ENCODE data around the gene SH3BP5.

Gene SH3BP5

DNA sequence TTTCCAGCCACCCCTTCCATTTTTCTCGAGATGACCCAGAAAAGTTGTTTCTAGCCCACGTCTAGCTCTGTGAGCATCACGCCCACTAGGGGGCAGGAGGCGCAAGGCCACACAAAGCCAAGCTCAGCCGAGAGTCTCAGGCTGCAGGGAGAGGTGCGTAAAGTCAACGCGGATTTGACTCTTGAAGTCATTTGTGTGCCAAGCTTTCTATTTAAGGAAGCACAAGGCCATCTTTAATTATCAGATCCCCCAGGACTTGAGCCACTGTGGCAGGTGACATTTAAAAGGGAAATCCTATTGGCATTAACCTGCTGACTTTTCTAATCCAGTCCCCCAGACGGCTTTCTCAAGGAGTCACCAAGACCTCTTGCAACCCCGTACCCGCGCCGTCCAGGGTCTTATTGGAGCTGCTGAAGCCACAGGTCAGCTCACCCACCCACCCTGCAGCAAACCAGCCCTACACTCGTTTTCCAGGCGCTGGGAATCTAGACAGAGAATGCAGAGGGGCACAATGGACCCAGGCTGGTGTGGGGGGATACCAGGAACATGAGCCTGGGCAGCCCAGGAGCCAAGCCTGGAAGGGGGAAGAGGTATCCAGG, 64.3 kb downstream of the SH3BP5 start:
- no peaks in the 10 kb centered on the region for H3K36me3 ChIP-seq (ENCODE audit: control insufficient read depth in 2 of 2, insufficient read depth in 2 of 2, low read length in 2 of 2)
- no peaks in the 10 kb centered on the region for H3K9me3 ChIP-seq (ENCODE audit: control insufficient read depth in 2 of 2, low read length in 2 of 2)
- H3K9ac ChIP-seq (ENCODE audit: low read depth in 1 of 2, low read length in 2 of 2), result no peak overlapping the region
- H3K27me3 ChIP-seq (ENCODE audit: control insufficient read depth in 2 of 2, insufficient read depth in 2 of 2, low read length in 2 of 2), result no peaks in the 10 kb centered on the region
- H3K4me3 ChIP-seq (ENCODE audit: low read length in 2 of 2), result no peak overlapping the region
- peaks cover 17 to 26% of the 10 kb centered on the region in 2 donors for H3K4me1 ChIP-seq (ENCODE audit: control insufficient read depth in 2 of 2, insufficient read depth in 2 of 2, low read length in 2 of 2)
- no peak overlapping the region for H3K27ac ChIP-seq (ENCODE audit: low read depth in 2 of 2, low read length in 2 of 2)

- Histone ChIP-seq H3K36me3 (ENCODE audit: control insufficient read depth in 2 of 2, insufficient read depth in 2 of 2, low read length in 2 of 2) (no peaks in the 10 kb centered on the region), H3K9me3 (ENCODE audit: control insufficient read depth in 2 of 2, low read length in 2 of 2) (no peaks in the 10 kb centered on the region), H3K27me3 (ENCODE audit: control insufficient read depth in 2 of 2, insufficient read depth in 2 of 2, low read length in 2 of 2) (no peaks in the 10 kb centered on the region), H3K4me3 (ENCODE audit: low read length in 2 of 2) (no peak overlapping the region), H3K27ac (ENCODE audit: low read depth in 2 of 2, low read length in 2 of 2) (no peak overlapping the region), H3K4me1 (ENCODE audit: control insufficient read depth in 2 of 2, insufficient read depth in 2 of 2, low read length in 2 of 2) (peaks cover 17 to 27% of the 10 kb centered on the region in 2 donors), H3K9ac (ENCODE audit: low read depth in 1 of 2, low read length in 2 of 2) (no peak overlapping the region)
These were observed 64.9 kb downstream of the SH3BP5 start for GRCh38 chr3:15267502-15267901.

GRCh38 chr3:15266510-15267376, 65.6 kb downstream of the SH3BP5 start:
- no peaks in the 10 kb centered on the region for H3K9me3 ChIP-seq (ENCODE audit: control insufficient read depth in 2 of 2, low read length in 2 of 2)
- H3K27me3 ChIP-seq (ENCODE audit: control insufficient read depth in 2 of 2, insufficient read depth in 2 of 2, low read length in 2 of 2), result no peaks in the 10 kb centered on the region
- H3K27ac ChIP-seq (ENCODE audit: low read depth in 2 of 2, low read length in 2 of 2), result no peak overlapping the region
- H3K36me3 ChIP-seq (ENCODE audit: control insufficient read depth in 2 of 2, insufficient read depth in 2 of 2, low read length in 2 of 2), result no peaks in the 10 kb centered on the region
- peaks cover 17 to 30% of the 10 kb centered on the region in 2 donors for H3K4me1 ChIP-seq (ENCODE audit: control insufficient read depth in 2 of 2, insufficient read depth in 2 of 2, low read length in 2 of 2)
- H3K9ac ChIP-seq (ENCODE audit: low read depth in 1 of 2, low read length in 2 of 2), result no peak overlapping the region
- no peak overlapping the region for H3K4me3 ChIP-seq (ENCODE audit: low read length in 2 of 2)

- H3K4me3 ChIP-seq (ENCODE audit: low read length in 2 of 2), result no peak overlapping the region
- no peaks in the 10 kb centered on the region for H3K36me3 ChIP-seq (ENCODE audit: control insufficient read depth in 2 of 2, insufficient read depth in 2 of 2, low read length in 2 of 2)
- H3K27me3 ChIP-seq (ENCODE audit: control insufficient read depth in 2 of 2, insufficient read depth in 2 of 2, low read length in 2 of 2), result no peaks in the 10 kb centered on the region
- H3K9me3 ChIP-seq (ENCODE audit: control insufficient read depth in 2 of 2, low read length in 2 of 2), result no peaks in the 10 kb centered on the region
- no peak overlapping the region for H3K27ac ChIP-seq (ENCODE audit: low read depth in 2 of 2, low read length in 2 of 2)
- H3K4me1 ChIP-seq (ENCODE audit: control insufficient read depth in 2 of 2, insufficient read depth in 2 of 2, low read length in 2 of 2), result peaks cover 17 to 31% of the 10 kb centered on the region in 2 donors
- H3K9ac ChIP-seq (ENCODE audit: low read depth in 1 of 2, low read length in 2 of 2), result no peak overlapping the region
These were observed 66.5 kb downstream of the SH3BP5 start for GRCh38 chr3:15265655-15266509.

- no peak overlapping the region for H3K27ac ChIP-seq (ENCODE audit: low read depth in 2 of 2, low read length in 2 of 2)
- peaks cover 0 to 2% of the 10 kb centered on the region in 2 donors for H3K36me3 ChIP-seq (ENCODE audit: control insufficient read depth in 2 of 2, insufficient read depth in 2 of 2, low read length in 2 of 2)
- H3K9me3 ChIP-seq (ENCODE audit: control insufficient read depth in 2 of 2, low read length in 2 of 2), result no peaks in the 10 kb centered on the region
- H3K27me3 ChIP-seq (ENCODE audit: control insufficient read depth in 2 of 2, insufficient read depth in 2 of 2, low read length in 2 of 2), result no peaks in the 10 kb centered on the region
- peaks cover 10 to 22% of the 10 kb centered on the region in 2 donors for H3K4me1 ChIP-seq (ENCODE audit: control insufficient read depth in 2 of 2, insufficient read depth in 2 of 2, low read length in 2 of 2)
- H3K9ac ChIP-seq (ENCODE audit: low read depth in 1 of 2, low read length in 2 of 2), result no peak overlapping the region
- H3K4me3 ChIP-seq (ENCODE audit: low read length in 2 of 2), result no peak overlapping the region
These were observed 67.9 kb downstream of the SH3BP5 start for GRCh38 chr3:15264486-15264885.

- Histone ChIP-seq H3K27ac (ENCODE audit: low read depth in 2 of 2, low read length in 2 of 2) (no peak overlapping the region), H3K36me3 (ENCODE audit: control insufficient read depth in 2 of 2, insufficient read depth in 2 of 2, low read length in 2 of 2) (peaks cover 2% of the 10 kb centered on the region in 2 donors), H3K4me1 (ENCODE audit: control insufficient read depth in 2 of 2, insufficient read depth in 2 of 2, low read length in 2 of 2) (peaks cover 6 to 17% of the 10 kb centered on the region in 2 donors), H3K9ac (ENCODE audit: low read depth in 1 of 2, low read length in 2 of 2) (no peak overlapping the region), H3K9me3 (ENCODE audit: control insufficient read depth in 2 of 2, low read length in 2 of 2) (no peaks in the 10 kb centered on the region), H3K4me3 (ENCODE audit: low read length in 2 of 2) (no peak overlapping the region), H3K27me3 (ENCODE audit: control insufficient read depth in 2 of 2, insufficient read depth in 2 of 2, low read length in 2 of 2) (no peaks in the 10 kb centered on the region)
These were observed 68.5 kb downstream of the SH3BP5 start for GRCh38 chr3:15263926-15264325.

GRCh38 chr3:15263120-15263519, 69.3 kb downstream of the SH3BP5 start:
- H3K27me3 ChIP-seq (ENCODE audit: control insufficient read depth in 2 of 2, insufficient read depth in 2 of 2, low read length in 2 of 2), result no peaks in the 10 kb centered on the region
- no peaks in the 10 kb centered on the region for H3K9me3 ChIP-seq (ENCODE audit: control insufficient read depth in 2 of 2, low read length in 2 of 2)
- H3K4me1 ChIP-seq (ENCODE audit: control insufficient read depth in 2 of 2, insufficient read depth in 2 of 2, low read length in 2 of 2), result peaks cover 4 to 9% of the 10 kb centered on the region in 2 donors
- no peak overlapping the region for H3K4me3 ChIP-seq (ENCODE audit: low read length in 2 of 2)
- no peak overlapping the region for H3K9ac ChIP-seq (ENCODE audit: low read depth in 1 of 2, low read length in 2 of 2)
- H3K27ac ChIP-seq (ENCODE audit: low read depth in 2 of 2, low read length in 2 of 2), result no peak overlapping the region
- H3K36me3 ChIP-seq (ENCODE audit: control insufficient read depth in 2 of 2, insufficient read depth in 2 of 2, low read length in 2 of 2), result peaks cover 2 to 9% of the 10 kb centered on the region in 2 donors

DNA sequence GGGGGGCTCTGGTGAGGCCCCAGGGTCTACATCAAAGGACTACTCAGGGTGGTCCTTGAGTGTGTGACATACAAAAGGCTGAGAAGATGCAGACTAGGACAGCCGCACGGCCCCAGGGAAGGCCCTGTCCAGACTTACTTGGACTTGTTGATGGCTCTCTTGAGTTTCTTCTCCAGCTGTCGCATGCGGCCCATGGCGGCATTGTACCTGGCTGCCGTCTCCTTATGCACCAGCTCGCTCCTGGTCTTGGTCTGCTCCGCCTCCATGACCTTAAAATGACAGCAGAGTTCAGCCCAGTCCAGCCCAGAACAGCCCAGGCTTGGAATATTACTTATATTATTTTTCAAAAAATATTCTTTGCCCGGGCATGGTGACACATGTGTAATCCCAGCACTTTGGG, 70.4 kb downstream of the SH3BP5 start:
- no peak overlapping the region for H3K9ac ChIP-seq (ENCODE audit: low read depth in 1 of 2, low read length in 2 of 2)
- peaks cover 2 to 8% of the 10 kb centered on the region in 2 donors for H3K4me1 ChIP-seq (ENCODE audit: control insufficient read depth in 2 of 2, insufficient read depth in 2 of 2, low read length in 2 of 2)
- H3K4me3 ChIP-seq (ENCODE audit: low read length in 2 of 2), result no peak overlapping the region
- no peaks in the 10 kb centered on the region for H3K27me3 ChIP-seq (ENCODE audit: control insufficient read depth in 2 of 2, insufficient read depth in 2 of 2, low read length in 2 of 2)
- no peaks in the 10 kb centered on the region for H3K9me3 ChIP-seq (ENCODE audit: control insufficient read depth in 2 of 2, low read length in 2 of 2)
- H3K36me3 ChIP-seq (ENCODE audit: control insufficient read depth in 2 of 2, insufficient read depth in 2 of 2, low read length in 2 of 2), result peaks cover 3 to 19% of the 10 kb centered on the region in 2 donors
- H3K27ac ChIP-seq (ENCODE audit: low read depth in 2 of 2, low read length in 2 of 2), result no peak overlapping the region

GRCh38 chr3:15261274-15261673, 71.1 kb downstream of the SH3BP5 start:
- Histone ChIP-seq H3K36me3 (ENCODE audit: control insufficient read depth in 2 of 2, insufficient read depth in 2 of 2, low read length in 2 of 2) (peaks cover 9 to 27% of the 10 kb centered on the region in 2 donors), H3K27ac (ENCODE audit: low read depth in 2 of 2, low read length in 2 of 2) (no peak overlapping the region), H3K4me1 (ENCODE audit: control insufficient read depth in 2 of 2, insufficient read depth in 2 of 2, low read length in 2 of 2) (peaks cover 2 to 8% of the 10 kb centered on the region in 2 donors)

DNA sequence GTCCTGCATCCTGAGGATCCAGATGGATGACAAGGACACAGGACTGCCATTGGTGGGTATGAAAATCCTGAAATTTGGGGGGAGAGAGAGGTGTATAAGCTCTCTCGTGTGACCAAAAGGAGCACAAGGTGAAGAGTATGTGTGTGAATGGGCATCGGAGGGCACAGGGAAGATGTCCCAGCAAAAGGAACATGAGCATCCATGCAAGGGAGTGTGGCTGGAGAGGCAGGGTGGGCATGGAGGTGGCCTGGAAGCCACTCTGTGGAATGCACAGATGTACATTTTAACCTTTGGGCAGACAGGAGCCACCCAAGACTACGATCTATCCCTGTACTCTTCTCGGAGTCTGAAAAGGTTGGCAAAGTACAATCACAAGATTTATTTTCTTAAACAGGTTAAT, 71.9 kb downstream of the SH3BP5 start:
- Histone ChIP-seq H3K27ac (ENCODE audit: low read depth in 2 of 2, low read length in 2 of 2) (no peak overlapping the region), H3K9me3 (ENCODE audit: control insufficient read depth in 2 of 2, low read length in 2 of 2) (no peaks in the 10 kb centered on the region), H3K4me3 (ENCODE audit: low read length in 2 of 2) (no peak overlapping the region), H3K27me3 (ENCODE audit: control insufficient read depth in 2 of 2, insufficient read depth in 2 of 2, low read length in 2 of 2) (no peaks in the 10 kb centered on the region), H3K4me1 (ENCODE audit: control insufficient read depth in 2 of 2, insufficient read depth in 2 of 2, low read length in 2 of 2) (peaks cover 2 to 8% of the 10 kb centered on the region in 2 donors), H3K36me3 (ENCODE audit: control insufficient read depth in 2 of 2, insufficient read depth in 2 of 2, low read length in 2 of 2) (peaks cover 15 to 34% of the 10 kb centered on the region in 2 donors), H3K9ac (ENCODE audit: low read depth in 1 of 2, low read length in 2 of 2) (no peak overlapping the region)

More at GRCh38 chr3:15261274-15261673, 71.1 kb downstream of the SH3BP5 start:
- H3K9ac ChIP-seq (ENCODE audit: low read depth in 1 of 2, low read length in 2 of 2), result no peak overlapping the region
- H3K4me3 ChIP-seq (ENCODE audit: low read length in 2 of 2), result no peak overlapping the region
- no peaks in the 10 kb centered on the region for H3K27me3 ChIP-seq (ENCODE audit: control insufficient read depth in 2 of 2, insufficient read depth in 2 of 2, low read length in 2 of 2)
- H3K9me3 ChIP-seq (ENCODE audit: control insufficient read depth in 2 of 2, low read length in 2 of 2), result no peaks in the 10 kb centered on the region

Measured in mucosa of rectum (tissue), 2 donors.